Measurements from ENCODE around the gene JAZF1.

JAZF1 gene

GRCh38 chr7:28048694-28049093 is 131.9 kb downstream of the JAZF1 start:
- no peak overlapping the region for H3K27ac ChIP-seq (ENCODE audit: insufficient read depth in 1 of 2, low read depth in 1 of 2, low read length in 2 of 2, poor library complexity in 1 of 2, severe bottlenecking in 2 of 2)
- no peaks in the 10 kb centered on the region for H3K4me1 ChIP-seq (ENCODE audit: control extremely low read depth in 1 of 4, control insufficient read depth in 4 of 4, insufficient read depth in 4 of 4, low read length in 3 of 4)
- DNase-seq = no peak
- no peak overlapping the region for H3K4me3 ChIP-seq (ENCODE audit: control insufficient read depth in 1 of 7, extremely low read depth in 1 of 7, insufficient read depth in 4 of 7, low read depth in 2 of 7, low read length in 6 of 7)
- CTCF ChIA-PET = interaction anchor here (0.7 kb wide), 1 partner anchor 46 kb away, joined by 3 read pairs; no protein-coding TSS in a partner anchor
- H3K27me3 ChIP-seq (replicated peaks in 2 of 5; ENCODE audit: control insufficient read depth in 4 of 5, insufficient read depth in 5 of 5, low read length in 4 of 5) = peaks cover 0 to 4% (median 0%) of the 10 kb centered on the region in 5 experiments
- WGBS (ENCODE audit: insufficient coverage) = 100% methylated on average over 1 of the region's 2 CpGs
- peaks cover 0 to 2% (median 0%) of the 10 kb centered on the region in 5 experiments for H3K9me3 ChIP-seq (ENCODE audit: control extremely low read depth in 1 of 5, control insufficient read depth in 4 of 5, insufficient read depth in 2 of 5, low read depth in 1 of 5, low read length in 4 of 5)
- POLR2A ChIA-PET = no interaction called here
- H3K36me3 ChIP-seq (ENCODE audit: control insufficient read depth in 4 of 4, insufficient read depth in 4 of 4, low read length in 3 of 4) = no peaks in the 10 kb centered on the region

- peaks cover 0 to 4% (median 0%) of the 10 kb centered on the region in 5 experiments for H3K27me3 ChIP-seq (replicated peaks in 2 of 5; ENCODE audit: control insufficient read depth in 4 of 5, insufficient read depth in 5 of 5, low read length in 4 of 5)
- CTCF ChIA-PET = interaction anchor here (0.7 to 2.3 kb wide), 2 partner anchors 48 to 52 kb away, joined by 3 to 9 read pairs; no protein-coding TSS in a partner anchor
- WGBS (ENCODE audit: insufficient coverage) = 94% methylated on average over 1 of the region's 2 CpGs
- no peak overlapping the region for H3K27ac ChIP-seq (ENCODE audit: insufficient read depth in 1 of 2, low read depth in 1 of 2, low read length in 2 of 2, poor library complexity in 1 of 2, severe bottlenecking in 2 of 2)
- peaks cover 0 to 2% (median 0%) of the 10 kb centered on the region in 5 experiments for H3K9me3 ChIP-seq (ENCODE audit: control extremely low read depth in 1 of 5, control insufficient read depth in 4 of 5, insufficient read depth in 2 of 5, low read depth in 1 of 5, low read length in 4 of 5)
- no peak overlapping the region for H3K4me3 ChIP-seq (ENCODE audit: control insufficient read depth in 1 of 7, extremely low read depth in 1 of 7, insufficient read depth in 4 of 7, low read depth in 2 of 7, low read length in 6 of 7)
- POLR2A ChIA-PET = no interaction called here
- no peak for DNase-seq
- no peaks in the 10 kb centered on the region for H3K36me3 ChIP-seq (ENCODE audit: control insufficient read depth in 4 of 4, insufficient read depth in 4 of 4, low read length in 3 of 4)
- no peaks in the 10 kb centered on the region for H3K4me1 ChIP-seq (ENCODE audit: control extremely low read depth in 1 of 4, control insufficient read depth in 4 of 4, insufficient read depth in 4 of 4, low read length in 3 of 4)
Observed at GRCh38 chr7:28046035-28046434, 134.6 kb downstream of the JAZF1 start.

- Histone ChIP-seq H3K36me3 (ENCODE audit: control insufficient read depth in 4 of 4, insufficient read depth in 4 of 4, low read length in 3 of 4) (no peaks in the 10 kb centered on the region), H3K27me3 (replicated peaks in 2 of 5; ENCODE audit: control insufficient read depth in 4 of 5, insufficient read depth in 5 of 5, low read length in 4 of 5) (peaks cover 0 to 4% (median 0%) of the 10 kb centered on the region in 5 experiments), H3K27ac (ENCODE audit: insufficient read depth in 1 of 2, low read depth in 1 of 2, low read length in 2 of 2, poor library complexity in 1 of 2, severe bottlenecking in 2 of 2) (no peak overlapping the region), H3K4me3 (ENCODE audit: control insufficient read depth in 1 of 7, extremely low read depth in 1 of 7, insufficient read depth in 4 of 7, low read depth in 2 of 7, low read length in 6 of 7) (no peak overlapping the region), H3K4me1 (ENCODE audit: control extremely low read depth in 1 of 4, control insufficient read depth in 4 of 4, insufficient read depth in 4 of 4, low read length in 3 of 4) (no peaks in the 10 kb centered on the region), H3K9me3 (ENCODE audit: control extremely low read depth in 1 of 5, control insufficient read depth in 4 of 5, insufficient read depth in 2 of 5, low read depth in 1 of 5, low read length in 4 of 5) (peaks cover 0 to 2% (median 0%) of the 10 kb centered on the region in 5 experiments)
- ChIA-PET CTCF (interaction anchor here (2.1 to 2.3 kb wide), 2 partner anchors 32 to 52 kb away, joined by 7 to 9 read pairs; no protein-coding TSS in a partner anchor), POLR2A (no interaction called here)
- no peak for DNase-seq
- WGBS (ENCODE audit: insufficient coverage) = 98% methylated on average over 4 of the region's 4 CpGs
Observed at GRCh38 chr7:28045592-28045991, 135.0 kb downstream of the JAZF1 start.

GRCh38 chr7:28044825-28045224 is 135.8 kb downstream of the JAZF1 start:
- H3K4me3 ChIP-seq (ENCODE audit: control insufficient read depth in 1 of 7, extremely low read depth in 1 of 7, insufficient read depth in 4 of 7, low read depth in 2 of 7, low read length in 6 of 7) = no peak overlapping the region
- H3K9me3 ChIP-seq (ENCODE audit: control extremely low read depth in 1 of 5, control insufficient read depth in 4 of 5, insufficient read depth in 2 of 5, low read depth in 1 of 5, low read length in 4 of 5) = peaks cover 0 to 2% (median 0%) of the 10 kb centered on the region in 5 experiments
- DNase-seq = peak in 1 of 3 donors; percentile 6
- ChIA-PET CTCF (interaction anchor here (0.6 to 2.3 kb wide), 5 partner anchors 10 to 53 kb away, joined by 3 to 9 read pairs (median 3); no protein-coding TSS in a partner anchor), POLR2A (no interaction called here)
- H3K36me3 ChIP-seq (ENCODE audit: control insufficient read depth in 4 of 4, insufficient read depth in 4 of 4, low read length in 3 of 4) = no peaks in the 10 kb centered on the region
- H3K27ac ChIP-seq (ENCODE audit: insufficient read depth in 1 of 2, low read depth in 1 of 2, low read length in 2 of 2, poor library complexity in 1 of 2, severe bottlenecking in 2 of 2) = no peak overlapping the region
- no peaks in the 10 kb centered on the region for H3K4me1 ChIP-seq (ENCODE audit: control extremely low read depth in 1 of 4, control insufficient read depth in 4 of 4, insufficient read depth in 4 of 4, low read length in 3 of 4)
- H3K27me3 ChIP-seq (replicated peaks in 2 of 5; ENCODE audit: control insufficient read depth in 4 of 5, insufficient read depth in 5 of 5, low read length in 4 of 5) = peaks cover 0 to 4% (median 0%) of the 10 kb centered on the region in 5 experiments

GRCh38 chr7:28042721-28043120 is 137.9 kb downstream of the JAZF1 start:
- 100% methylated on average over 1 of the region's 1 CpG for WGBS (ENCODE audit: insufficient coverage)
- Histone ChIP-seq H3K9me3 (ENCODE audit: control extremely low read depth in 1 of 5, control insufficient read depth in 4 of 5, insufficient read depth in 2 of 5, low read depth in 1 of 5, low read length in 4 of 5) (no peaks in the 10 kb centered on the region), H3K27ac (ENCODE audit: insufficient read depth in 1 of 2, low read depth in 1 of 2, low read length in 2 of 2, poor library complexity in 1 of 2, severe bottlenecking in 2 of 2) (no peak overlapping the region), H3K4me1 (ENCODE audit: control extremely low read depth in 1 of 4, control insufficient read depth in 4 of 4, insufficient read depth in 4 of 4, low read length in 3 of 4) (no peaks in the 10 kb centered on the region), H3K27me3 (replicated peaks in 2 of 5; ENCODE audit: control insufficient read depth in 4 of 5, insufficient read depth in 5 of 5, low read length in 4 of 5) (no peaks in the 10 kb centered on the region), H3K36me3 (ENCODE audit: control insufficient read depth in 4 of 4, insufficient read depth in 4 of 4, low read length in 3 of 4) (no peaks in the 10 kb centered on the region), H3K4me3 (ENCODE audit: control insufficient read depth in 1 of 7, extremely low read depth in 1 of 7, insufficient read depth in 4 of 7, low read depth in 2 of 7, low read length in 6 of 7) (no peak overlapping the region)
- ChIA-PET POLR2A (no interaction called here), CTCF (no interaction called here)
- no peak for DNase-seq

- Histone ChIP-seq H3K4me1 (ENCODE audit: control extremely low read depth in 1 of 4, control insufficient read depth in 4 of 4, insufficient read depth in 4 of 4, low read length in 3 of 4) (peaks cover 0 to 3% (median 0%) of the 10 kb centered on the region in 4 experiments), H3K9me3 (ENCODE audit: control extremely low read depth in 1 of 5, control insufficient read depth in 4 of 5, insufficient read depth in 2 of 5, low read depth in 1 of 5, low read length in 4 of 5) (no peaks in the 10 kb centered on the region), H3K36me3 (ENCODE audit: control insufficient read depth in 4 of 4, insufficient read depth in 4 of 4, low read length in 3 of 4) (no peaks in the 10 kb centered on the region), H3K4me3 (ENCODE audit: control insufficient read depth in 1 of 7, extremely low read depth in 1 of 7, insufficient read depth in 4 of 7, low read depth in 2 of 7, low read length in 6 of 7) (no peak overlapping the region), H3K27ac (ENCODE audit: insufficient read depth in 1 of 2, low read depth in 1 of 2, low read length in 2 of 2, poor library complexity in 1 of 2, severe bottlenecking in 2 of 2) (no peak overlapping the region), H3K27me3 (replicated peaks in 2 of 5; ENCODE audit: control insufficient read depth in 4 of 5, insufficient read depth in 5 of 5, low read length in 4 of 5) (no peaks in the 10 kb centered on the region)
- ChIA-PET CTCF (no interaction called here), POLR2A (no interaction called here)
- WGBS (ENCODE audit: insufficient coverage) = 96% methylated on average over 4 of the region's 5 CpGs
- no peak for DNase-seq
Observed at GRCh38 chr7:28041508-28042314, 138.9 kb downstream of the JAZF1 start.

- H3K4me3 ChIP-seq (ENCODE audit: control insufficient read depth in 1 of 7, extremely low read depth in 1 of 7, insufficient read depth in 4 of 7, low read depth in 2 of 7, low read length in 6 of 7) = no peak overlapping the region
- no CpG with 5 or more reads among the region's 1 CpG for WGBS (ENCODE audit: insufficient coverage)
- ChIA-PET POLR2A (interaction anchor here (1.2 kb wide), 1 partner anchor 797 kb away, joined by 3 read pairs; no protein-coding TSS in a partner anchor), CTCF (interaction anchor here (1.1 kb wide), 1 partner anchor 23 kb away, joined by 4 read pairs; no protein-coding TSS in a partner anchor)
- peaks cover 0 to 3% (median 0%) of the 10 kb centered on the region in 4 experiments for H3K4me1 ChIP-seq (ENCODE audit: control extremely low read depth in 1 of 4, control insufficient read depth in 4 of 4, insufficient read depth in 4 of 4, low read length in 3 of 4)
- no peak for DNase-seq
- no peaks in the 10 kb centered on the region for H3K9me3 ChIP-seq (ENCODE audit: control extremely low read depth in 1 of 5, control insufficient read depth in 4 of 5, insufficient read depth in 2 of 5, low read depth in 1 of 5, low read length in 4 of 5)
- H3K27me3 ChIP-seq (replicated peaks in 2 of 5; ENCODE audit: control insufficient read depth in 4 of 5, insufficient read depth in 5 of 5, low read length in 4 of 5) = no peaks in the 10 kb centered on the region
- no peak overlapping the region for H3K27ac ChIP-seq (ENCODE audit: insufficient read depth in 1 of 2, low read depth in 1 of 2, low read length in 2 of 2, poor library complexity in 1 of 2, severe bottlenecking in 2 of 2)
- no peaks in the 10 kb centered on the region for H3K36me3 ChIP-seq (ENCODE audit: control insufficient read depth in 4 of 4, insufficient read depth in 4 of 4, low read length in 3 of 4)
Observed at GRCh38 chr7:28038175-28038797, 142.3 kb downstream of the JAZF1 start.
